Gastrocnemius medialis (tissue), 4 donors: ENCODE data around the gene SARS2.

Experiments used
- POLR2A ChIP-seq, 2 donors: fragments of 450-650 bp; IDR thresholded peaks; one replicate each; pipeline ENCODE4 v1.6.1; 2017; ENCODE audit warnings: antibody characterized with exemption in 2 of 2, mild to moderate bottlenecking in 2 of 2, moderate library complexity in 2 of 2
- TF ChIP-seq, protein P1 (sequence below), 5 experiments: fragments of 450-650 bp in 3 of 5; fragments of 200-600 bp in 2 of 5; sonication (generic) in 2 of 5; IDR thresholded peaks in 4 of 5; conservative IDR thresholded peaks in 1 of 5; 1 replicate in 4 of 5; 2 replicates in 1 of 5; pipeline ENCODE4 v1.5.1; 2016 to 2019; ENCODE audit warnings: antibody characterized with exemption in 5 of 5, mild to moderate bottlenecking in 3 of 5, moderate library complexity in 3 of 5

DNA sequence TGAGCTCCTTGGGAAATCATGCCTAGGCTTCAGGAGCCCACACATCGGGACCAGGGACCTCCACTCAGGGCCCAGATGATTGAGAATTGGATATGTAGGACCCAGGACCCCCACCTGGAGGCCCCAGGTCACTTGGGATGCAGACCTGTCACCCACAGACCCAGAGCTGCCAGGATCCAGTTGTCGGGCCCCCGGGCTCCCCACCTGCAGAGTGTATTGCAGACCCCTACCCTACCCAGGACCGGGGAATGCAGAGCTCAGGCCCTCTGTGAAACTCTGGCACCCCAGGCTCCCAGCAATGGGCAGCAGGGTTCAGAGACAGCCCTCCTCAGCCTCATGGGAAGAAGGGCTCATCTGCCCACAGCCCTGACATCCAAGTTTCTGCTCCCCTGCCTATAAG is 24.9 kb downstream of the SARS2 start:
- TF ChIP-seq, protein P1, sequence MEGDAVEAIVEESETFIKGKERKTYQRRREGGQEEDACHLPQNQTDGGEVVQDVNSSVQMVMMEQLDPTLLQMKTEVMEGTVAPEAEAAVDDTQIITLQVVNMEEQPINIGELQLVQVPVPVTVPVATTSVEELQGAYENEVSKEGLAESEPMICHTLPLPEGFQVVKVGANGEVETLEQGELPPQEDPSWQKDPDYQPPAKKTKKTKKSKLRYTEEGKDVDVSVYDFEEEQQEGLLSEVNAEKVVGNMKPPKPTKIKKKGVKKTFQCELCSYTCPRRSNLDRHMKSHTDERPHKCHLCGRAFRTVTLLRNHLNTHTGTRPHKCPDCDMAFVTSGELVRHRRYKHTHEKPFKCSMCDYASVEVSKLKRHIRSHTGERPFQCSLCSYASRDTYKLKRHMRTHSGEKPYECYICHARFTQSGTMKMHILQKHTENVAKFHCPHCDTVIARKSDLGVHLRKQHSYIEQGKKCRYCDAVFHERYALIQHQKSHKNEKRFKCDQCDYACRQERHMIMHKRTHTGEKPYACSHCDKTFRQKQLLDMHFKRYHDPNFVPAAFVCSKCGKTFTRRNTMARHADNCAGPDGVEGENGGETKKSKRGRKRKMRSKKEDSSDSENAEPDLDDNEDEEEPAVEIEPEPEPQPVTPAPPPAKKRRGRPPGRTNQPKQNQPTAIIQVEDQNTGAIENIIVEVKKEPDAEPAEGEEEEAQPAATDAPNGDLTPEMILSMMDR (IDR thresholded peaks at IDR 0.05 in 4 of 5, conservative IDR thresholded peaks at IDR 0.05 in 1 of 5), result no peak
- no peak for TF ChIP-seq POLR2A (IDR thresholded peaks at IDR 0.05)
